IgD-negative memory B cell (primary cell): ENCODE results near the gene FAM131C. TPM values are rescaled to one million over a fixed set of nuclear protein-coding genes. Genes with fewer than 3 reads are reported as not detected.
"Not testable (repeated sequence)": the region's sequence is repeated elsewhere in the genome, so short reads cannot be mapped to it uniquely, and the experiment has no call there.

Source experiments
- H3K27ac Mint-ChIP-seq, 3 donors: one replicate each; pipeline ENCODE4 v1.8.0; 2020 to 2022; ENCODE audit warnings: mild to moderate bottlenecking in 3 of 3, mixed read lengths in 3 of 3, moderate library complexity in 1 of 3
- H3K27me3 Mint-ChIP-seq: one replicate; pipeline ENCODE4 v1.8.0; 2021; ENCODE audit warnings: mixed read lengths
- H3K36me3 Mint-ChIP-seq: one replicate; pipeline ENCODE4 v1.8.0; 2020; ENCODE audit warnings: mild to moderate bottlenecking, mixed read lengths
- H3K4me1 Mint-ChIP-seq, 3 donors: one replicate each; pipeline ENCODE4 v1.8.0; 2020 to 2022; ENCODE audit warnings: mixed read lengths in 3 of 3, mild to moderate bottlenecking in 1 of 3
- H3K4me3 Mint-ChIP-seq, 4 donors: one replicate each; pipeline ENCODE4 v1.8.0; 2020 to 2022; ENCODE audit warnings: mild to moderate bottlenecking in 4 of 4, mixed read lengths in 4 of 4, moderate library complexity in 3 of 4
- H3K9me3 Mint-ChIP-seq, 3 donors: one replicate each; pipeline ENCODE4 v1.8.0; 2020 to 2021; ENCODE audit warnings: mixed read lengths in 3 of 3, mild to moderate bottlenecking in 1 of 3
- polyA plus RNA-seq: library from polyadenylated mRNA; unstranded; fragments of 300-500 nt; fragmentation: Illumina TruSeq; gene quantifications from one replicate; pipeline ENCODE4 v1.2.3, GENCODE V29; 2021

FAM131C gene
- polyA plus RNA-seq, 1 donor from 2014 or later: not detected

DNA sequence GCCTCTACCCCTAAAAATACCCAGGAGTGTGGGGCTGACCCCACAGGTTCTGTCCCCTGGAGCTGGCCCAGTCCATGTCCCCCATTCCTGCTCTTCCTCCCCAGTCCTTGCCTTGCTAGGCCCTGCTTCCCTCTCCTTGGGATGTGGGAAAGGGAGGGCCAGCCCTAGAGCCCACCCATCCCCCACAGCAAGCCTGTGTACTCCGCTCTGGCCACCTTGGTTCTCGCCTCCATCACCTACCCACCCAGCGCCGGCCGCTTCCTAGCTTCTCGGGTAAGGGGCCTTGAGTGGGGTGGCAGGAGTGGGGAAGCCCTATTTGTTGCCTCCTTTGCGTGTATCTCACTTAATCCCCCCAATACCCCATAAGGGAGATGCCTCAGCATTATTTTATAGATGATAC lies 23.1 kb downstream of the FAM131C start:
- Mint-ChIP-seq H3K4me3 (peak overlapping the region in 1 of 4 donors; percentile 45), H3K27me3 (peaks cover 10% of the 10 kb centered on the region), H3K9me3 (no peaks in the 10 kb centered on the region), H3K36me3 (no peaks in the 10 kb centered on the region), H3K4me1 (peaks cover 0 to 2% (median 0%) of the 10 kb centered on the region in 3 donors), H3K27ac (no peak overlapping the region)

DNA sequence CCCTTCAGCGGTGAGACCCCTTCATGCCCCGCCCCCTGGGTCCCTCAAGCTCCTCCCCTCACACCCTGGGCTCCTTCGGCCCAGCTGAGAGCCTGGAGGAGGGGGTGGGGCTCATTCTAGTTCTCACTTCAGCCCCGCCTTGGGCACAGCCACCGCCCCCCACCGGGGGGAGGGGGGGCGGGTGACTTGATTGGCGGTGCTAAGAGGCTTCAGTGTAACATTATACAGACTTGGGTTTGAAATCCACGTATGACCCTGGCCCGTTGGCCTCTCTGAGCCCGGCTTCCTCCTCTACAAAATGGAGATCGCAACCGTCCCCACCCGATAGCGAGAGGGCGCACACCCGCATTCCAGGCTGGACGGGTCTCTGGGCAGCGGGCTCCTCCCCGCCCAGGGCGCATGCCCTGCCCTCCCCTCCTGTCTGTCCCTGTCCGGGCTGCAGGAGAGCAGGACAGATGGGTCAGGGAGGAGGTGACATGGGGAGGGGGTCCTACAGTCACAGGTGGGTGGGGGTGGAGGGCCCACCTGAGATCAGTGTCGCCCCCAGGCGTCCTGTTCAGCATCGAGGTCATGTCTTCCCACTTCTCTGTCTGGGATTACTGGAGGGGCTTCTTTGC lies 24.8 kb downstream of the FAM131C start:
- Mint-ChIP-seq H3K4me1 (peaks cover 0 to 2% (median 0%) of the 10 kb centered on the region in 3 donors), H3K9me3 (no peaks in the 10 kb centered on the region), H3K4me3 (peak overlapping the region in 1 of 4 donors; percentile 83), H3K36me3 (no peaks in the 10 kb centered on the region), H3K27me3 (peaks cover 10% of the 10 kb centered on the region), H3K27ac (no peak overlapping the region)

- no peak overlapping the region for H3K27ac Mint-ChIP-seq
- H3K4me3 Mint-ChIP-seq: peak overlapping the region in 2 of 4 donors; percentile 1 to 76
- H3K27me3 Mint-ChIP-seq: peaks cover 10% of the 10 kb centered on the region
- no peaks in the 10 kb centered on the region for H3K9me3 Mint-ChIP-seq
- H3K36me3 Mint-ChIP-seq: no peaks in the 10 kb centered on the region
- peaks cover 0 to 2% (median 0%) of the 10 kb centered on the region in 3 donors for H3K4me1 Mint-ChIP-seq
These were observed 25.5 kb downstream of the FAM131C start for GRCh38 chr1:16047791-16048475.

DNA sequence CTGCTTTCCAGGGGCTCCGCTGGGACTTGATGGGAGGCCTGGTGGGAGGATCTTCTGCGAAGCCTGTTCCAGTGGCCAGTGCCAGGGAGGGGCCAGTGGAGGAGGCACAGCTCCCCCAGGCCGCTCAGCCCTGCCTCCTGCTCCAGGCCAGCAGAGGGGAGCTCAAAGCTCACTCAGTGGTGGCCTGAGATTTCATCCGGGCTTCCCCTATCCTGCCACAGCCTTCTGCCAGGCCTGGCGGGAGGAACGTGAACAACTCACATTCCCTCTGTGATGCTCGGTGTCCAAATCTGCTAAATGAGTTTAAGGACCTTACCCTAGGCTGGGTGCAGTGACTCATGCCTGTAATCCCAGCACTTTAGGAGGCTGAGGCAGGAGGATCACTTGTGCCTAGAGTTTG lies 26.6 kb downstream of the FAM131C start:
- H3K36me3 Mint-ChIP-seq: no peaks in the 10 kb centered on the region
- no peaks in the 10 kb centered on the region for H3K9me3 Mint-ChIP-seq
- H3K4me3 Mint-ChIP-seq: no peak overlapping the region
- peaks cover 15% of the 10 kb centered on the region for H3K27me3 Mint-ChIP-seq
- H3K27ac Mint-ChIP-seq: no peak overlapping the region
- H3K4me1 Mint-ChIP-seq: peaks cover 0 to 2% (median 0%) of the 10 kb centered on the region in 3 donors

DNA sequence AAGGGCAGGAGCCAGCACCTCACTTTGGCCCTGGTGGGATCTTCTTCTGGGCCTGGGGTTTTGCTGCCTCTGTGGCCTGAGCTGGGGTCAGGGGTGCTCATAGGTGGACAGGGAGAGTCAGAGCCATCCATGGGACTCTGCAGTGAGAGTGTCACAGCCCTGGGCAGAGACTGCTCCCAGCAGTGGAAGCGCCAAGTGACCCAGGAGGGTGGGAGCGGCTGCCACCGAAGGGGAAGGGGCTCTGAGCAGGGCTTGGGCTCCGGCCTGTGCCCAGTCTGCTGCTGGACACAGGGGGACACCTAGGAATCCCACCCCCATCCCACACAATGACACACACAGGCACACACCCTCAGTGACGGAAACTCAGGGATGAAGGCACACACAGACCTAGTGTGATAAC lies 29.5 kb downstream of the FAM131C start:
- Mint-ChIP-seq H3K4me3 (no peak overlapping the region), H3K4me1 (no peaks in the 10 kb centered on the region), H3K27me3 (peaks cover 11% of the 10 kb centered on the region), H3K27ac (no peak overlapping the region), H3K9me3 (no peaks in the 10 kb centered on the region), H3K36me3 (no peaks in the 10 kb centered on the region)

- no peaks in the 10 kb centered on the region for H3K9me3 Mint-ChIP-seq
- no peaks in the 10 kb centered on the region for H3K36me3 Mint-ChIP-seq
- H3K27me3 Mint-ChIP-seq: peaks cover 11% of the 10 kb centered on the region
- H3K4me3 Mint-ChIP-seq: no peak within 1 kb of the TSS
- H3K4me1 Mint-ChIP-seq: no peaks in the 10 kb centered on the region
- no peak within 1 kb of the TSS for H3K27ac Mint-ChIP-seq
These were observed 29.9 kb downstream of the FAM131C start, which contains the start of gene CLCNKB for GRCh38 chr1:16043521-16043920. TSS of gene CLCNKB (plus strand) at chr1:16043782. CDS start at chr1:16044493, 711 bp downstream.

GRCh38 chr1:16042654-16043053 lies 30.8 kb downstream of the FAM131C start:
- H3K9me3 Mint-ChIP-seq, H3K4me3 Mint-ChIP-seq, H3K27ac Mint-ChIP-seq, H3K36me3 Mint-ChIP-seq, H3K4me1 Mint-ChIP-seq, H3K27me3 Mint-ChIP-seq: not testable (repeated sequence)

DNA sequence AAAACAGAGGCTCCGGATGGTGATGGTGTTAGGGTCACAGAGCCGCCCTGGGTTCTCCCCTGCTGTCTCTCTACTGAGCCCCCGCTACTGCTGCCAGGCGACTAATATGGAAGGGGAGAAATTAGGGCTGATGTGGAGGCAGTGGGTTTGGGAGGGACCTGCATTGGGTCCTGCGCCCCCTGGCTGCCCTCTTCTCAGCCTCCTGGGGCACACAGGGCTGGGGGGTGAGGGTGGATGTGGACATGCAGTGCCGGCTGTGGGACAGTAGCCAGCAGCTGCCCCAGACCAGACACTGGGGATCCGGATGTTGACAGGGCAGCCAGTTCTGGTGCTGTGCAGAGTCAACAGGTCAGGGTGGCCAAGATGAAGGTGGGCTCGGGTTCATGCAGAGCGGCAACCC lies 31.4 kb downstream of the FAM131C start:
- Mint-ChIP-seq H3K4me1 (no peaks in the 10 kb centered on the region), H3K27me3 (peaks cover 9% of the 10 kb centered on the region), H3K4me3 (no peak overlapping the region)

GRCh38 chr1:16041200-16041599 lies 32.3 kb downstream of the FAM131C start:
- Mint-ChIP-seq H3K27me3 (peaks cover 7% of the 10 kb centered on the region), H3K27ac (peak overlapping the region in 1 of 3 donors; percentile 57), H3K4me3 (no peak overlapping the region), H3K9me3 (no peaks in the 10 kb centered on the region), H3K36me3 (no peaks in the 10 kb centered on the region), H3K4me1 (no peaks in the 10 kb centered on the region)

More for the DNA sequence above, 31.4 kb downstream of the FAM131C start:
- Mint-ChIP-seq H3K27ac (no peak overlapping the region), H3K36me3 (no peaks in the 10 kb centered on the region), H3K9me3 (no peaks in the 10 kb centered on the region)

GRCh38 chr1:16039871-16040270 lies 33.6 kb downstream of the FAM131C start:
- H3K4me1 Mint-ChIP-seq, H3K9me3 Mint-ChIP-seq, H3K27ac Mint-ChIP-seq, H3K36me3 Mint-ChIP-seq, H3K4me3 Mint-ChIP-seq: not testable (repeated sequence)
- peaks cover 10% of the 10 kb centered on the region for H3K27me3 Mint-ChIP-seq

DNA sequence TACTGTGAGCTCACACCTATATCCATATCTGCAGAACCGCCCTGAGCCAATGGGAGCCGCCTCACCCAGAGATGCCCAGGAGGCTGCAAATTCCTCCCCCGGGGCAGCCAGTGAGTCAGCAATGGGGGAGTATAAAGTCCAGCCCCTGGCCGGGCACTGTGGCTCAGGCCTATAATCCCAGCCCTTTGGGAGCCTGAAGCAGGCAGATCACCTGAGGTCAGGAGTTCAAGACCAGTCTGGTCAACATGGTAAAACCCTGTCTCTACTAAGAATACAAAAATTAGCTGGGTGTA lies 34.9 kb downstream of the FAM131C start:
- H3K4me3 Mint-ChIP-seq: no peak overlapping the region

DNA sequence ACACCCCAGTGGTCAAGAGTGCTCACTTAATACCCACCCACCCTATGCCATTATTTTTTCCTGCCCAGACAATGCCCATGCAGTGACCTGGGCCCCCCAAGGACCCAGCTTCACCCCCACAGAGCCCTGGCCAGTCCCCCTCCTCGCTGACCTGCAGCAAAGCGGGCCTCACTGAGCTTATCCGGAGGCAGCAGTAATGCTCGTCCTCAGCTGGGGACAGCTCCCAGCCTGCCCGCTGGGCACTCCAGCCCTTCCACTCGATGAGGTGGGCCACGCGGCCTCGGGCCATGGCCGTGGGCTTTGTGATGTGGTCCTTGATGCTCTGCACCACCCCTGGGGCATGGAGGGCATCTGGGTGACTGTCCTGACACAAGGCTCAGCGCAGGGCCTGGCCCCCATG lies 37.0 kb downstream of the FAM131C start:
- H3K27ac Mint-ChIP-seq, H3K9me3 Mint-ChIP-seq, H3K36me3 Mint-ChIP-seq, H3K4me1 Mint-ChIP-seq, H3K4me3 Mint-ChIP-seq: not testable (repeated sequence)
- peaks cover 13% of the 10 kb centered on the region for H3K27me3 Mint-ChIP-seq

More for the DNA sequence above, 34.9 kb downstream of the FAM131C start:
- H3K27me3 Mint-ChIP-seq: peaks cover 10% of the 10 kb centered on the region
- no peaks in the 10 kb centered on the region for H3K9me3 Mint-ChIP-seq
- H3K27ac Mint-ChIP-seq: no peak overlapping the region
- H3K36me3 Mint-ChIP-seq: no peaks in the 10 kb centered on the region
- H3K4me1 Mint-ChIP-seq: no peaks in the 10 kb centered on the region

DNA sequence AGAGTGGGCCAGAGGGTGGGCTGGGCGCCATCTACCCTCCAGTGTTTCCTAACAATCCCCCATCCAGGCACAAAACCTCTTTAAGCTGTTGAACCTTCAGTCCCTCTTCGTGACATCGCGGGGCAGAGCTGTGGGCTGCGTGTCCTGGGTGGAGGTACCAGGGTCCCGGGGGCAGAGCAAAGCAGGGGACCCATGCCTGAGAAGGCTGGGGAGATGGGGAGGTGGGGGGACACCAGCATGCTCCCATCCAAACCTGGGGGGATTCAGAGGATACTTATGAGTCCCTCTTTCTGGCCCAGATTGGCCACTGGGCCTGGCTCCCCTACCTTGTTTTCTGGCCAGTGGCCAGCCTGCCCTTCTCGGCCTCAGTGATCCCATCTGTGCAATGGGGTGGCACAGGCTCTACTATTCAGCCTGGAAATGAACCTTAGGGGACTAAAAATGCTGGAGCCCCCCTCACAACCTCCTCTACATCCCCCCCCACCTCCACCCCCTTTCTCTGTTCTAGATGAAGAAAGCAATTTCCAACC lies 40.3 kb downstream of the FAM131C start:
- not testable (repeated sequence) for H3K4me3 Mint-ChIP-seq, H3K4me1 Mint-ChIP-seq, H3K9me3 Mint-ChIP-seq, H3K27ac Mint-ChIP-seq, H3K36me3 Mint-ChIP-seq
- H3K27me3 Mint-ChIP-seq: peaks cover 22% of the 10 kb centered on the region

DNA sequence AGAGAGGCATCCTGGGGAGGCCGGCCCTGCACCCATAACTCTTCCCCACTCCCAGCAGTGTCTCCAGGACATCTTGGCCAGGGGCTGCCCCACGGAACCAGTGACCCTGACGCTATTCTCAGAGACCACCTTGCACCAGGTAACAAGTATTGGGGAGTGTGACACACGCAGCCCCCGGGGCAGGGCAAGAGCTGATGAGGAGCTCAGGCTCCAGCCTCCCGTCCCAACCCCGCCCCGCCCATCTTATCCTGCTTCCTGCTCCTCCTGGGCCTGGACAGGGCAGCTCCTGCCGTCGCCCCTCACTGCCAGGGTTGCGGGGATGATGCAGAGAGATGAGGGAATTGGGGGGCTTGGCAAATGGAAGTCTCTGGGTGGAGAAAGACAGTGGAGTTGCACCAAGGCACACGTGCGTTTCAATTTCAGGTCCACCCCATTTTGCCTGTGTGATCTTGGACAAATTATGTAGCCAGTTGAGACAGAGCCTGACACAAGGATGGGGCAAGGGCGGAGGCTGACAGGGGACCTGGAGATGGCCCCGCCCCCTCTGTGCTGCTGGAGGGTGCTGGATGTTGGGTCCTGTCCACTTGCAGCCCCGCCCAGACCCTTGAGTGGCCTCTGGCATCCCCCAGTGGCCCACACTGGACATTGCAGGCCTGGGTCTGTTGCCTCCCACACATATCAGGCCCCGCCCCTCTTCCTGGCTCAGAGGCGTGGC lies 40.9 kb downstream of the FAM131C start:
- H3K9me3 Mint-ChIP-seq: no peaks in the 10 kb centered on the region
- no peak overlapping the region for H3K4me3 Mint-ChIP-seq
- H3K27me3 Mint-ChIP-seq: peaks cover 27% of the 10 kb centered on the region
- H3K36me3 Mint-ChIP-seq: no peaks in the 10 kb centered on the region
- no peak overlapping the region for H3K27ac Mint-ChIP-seq
- peaks cover 0 to 3% (median 2%) of the 10 kb centered on the region in 3 donors for H3K4me1 Mint-ChIP-seq

DNA sequence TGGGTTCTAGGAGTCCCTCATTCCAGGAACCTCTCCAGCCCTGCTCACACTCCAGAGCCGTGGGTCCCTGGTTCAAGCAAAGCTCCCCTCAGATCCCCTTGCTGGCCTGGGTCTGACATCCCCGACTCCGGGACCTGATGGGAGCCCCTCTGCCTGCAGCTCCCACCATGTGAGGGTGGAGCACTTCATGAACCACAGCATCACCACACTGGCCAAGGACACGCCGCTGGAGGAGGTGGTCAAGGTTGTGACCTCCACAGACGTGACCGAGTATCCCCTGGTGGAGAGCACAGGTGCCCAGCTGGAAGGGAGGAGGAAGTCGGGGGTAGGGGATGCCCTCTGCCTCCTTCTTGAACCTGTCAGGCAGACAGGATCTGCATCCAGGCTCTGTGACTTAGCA lies 41.9 kb downstream of the FAM131C start:
- no peaks in the 10 kb centered on the region for H3K9me3 Mint-ChIP-seq
- H3K4me1 Mint-ChIP-seq: peaks cover 0 to 3% (median 2%) of the 10 kb centered on the region in 3 donors
- H3K27me3 Mint-ChIP-seq: peaks cover 25% of the 10 kb centered on the region
- no peak overlapping the region for H3K4me3 Mint-ChIP-seq
- no peak overlapping the region for H3K27ac Mint-ChIP-seq
- H3K36me3 Mint-ChIP-seq: no peaks in the 10 kb centered on the region
